WTC11 (cell line): Measurements from ENCODE around the gene HES4. TPM values are rescaled to one million over a fixed set of nuclear protein-coding genes. Genes with fewer than 3 reads are reported as not detected.
A peak's percentile ranks its signal among the peaks of the same experiment; 100 is the strongest.

Experiments
- ATAC-seq: fragments of 200-7000 bp; cut with Tn5 transposase; 2 replicates; pipeline ENCODE4 v1.10.0; 2021; ENCODE audit warnings: mild to moderate bottlenecking, moderate library complexity
- CTCF ChIA-PET: fragments of 300-600 bp; sonication (Branson Sonifier 250); formaldehyde crosslinking; loops from one replicate; lab custom pipeline; 2021; ENCODE audit warnings: antibody characterized with exemption; lab: Charles Lee
- POLR2A ChIA-PET: fragments of 350-600 bp; sonication (Branson Sonifier 250); formaldehyde crosslinking; loops from one replicate; lab custom pipeline; 2021; ENCODE audit warnings: antibody characterized with exemption; lab: Charles Lee
- DNase-seq: peaks from one replicate; pipeline ENCODE4 v3.0.0; 2021; ENCODE audit warnings: low spot score
- H3K27ac Mint-ChIP-seq: 2 replicates; pipeline ENCODE4 v1.8.0; 2021; ENCODE audit warnings: mixed read lengths
- H3K27me3 Mint-ChIP-seq: 2 replicates; pipeline ENCODE4 v1.8.0; 2021; ENCODE audit warnings: low read depth, mild to moderate bottlenecking, moderate library complexity, mixed read lengths
- H3K36me3 Mint-ChIP-seq: 2 replicates; pipeline ENCODE4 v1.8.0; 2021; ENCODE audit warnings: mixed read lengths
- H3K4me1 Mint-ChIP-seq: 2 replicates; pipeline ENCODE4 v1.8.0; 2022; ENCODE audit warnings: mixed read lengths
- H3K4me3 Mint-ChIP-seq: 2 replicates; pipeline ENCODE4 v1.8.0; 2021; ENCODE audit warnings: mild to moderate bottlenecking, moderate library complexity, mixed read lengths
- H3K9me3 Mint-ChIP-seq: 2 replicates; pipeline ENCODE4 v1.8.0; 2021; ENCODE audit warnings: mixed read lengths
- FOXJ3 ChIP-seq: sonication (generic); formaldehyde crosslinking; IDR thresholded peaks from 2 replicates; pipeline ENCODE4 v1.9.0; 2021; ENCODE audit warnings: missing genetic modification reagents, mild to moderate bottlenecking, borderline replicate concordance
- GRHL2 ChIP-seq: fragments of 250-450 bp; sonication (Bioruptor Pico); IDR thresholded peaks from 2 replicates; pipeline ENCODE4 v1.8.0; 2022; ENCODE audit warnings: mild to moderate bottlenecking, moderate library complexity; ENCODE audit not compliant: insufficient replicate concordance, severe bottlenecking
- JAZF1 ChIP-seq: fragments of 250-450 bp; sonication (Bioruptor Pico); IDR thresholded peaks from 2 replicates; pipeline ENCODE4 v1.9.0; 2021; ENCODE audit warnings: moderate library complexity, mild to moderate bottlenecking, inconsistent platforms
- MYBL2 ChIP-seq: sonication (generic); formaldehyde crosslinking; IDR thresholded peaks from 2 replicates; pipeline ENCODE4 v1.8.1; 2023; ENCODE audit warnings: mild to moderate bottlenecking, moderate library complexity, missing genetic modification reagents
- OVOL2 ChIP-seq: fragments of 250-450 bp; sonication (Bioruptor Pico); IDR thresholded peaks from 2 replicates; pipeline ENCODE4 v1.9.0; 2021; ENCODE audit warnings: mild to moderate bottlenecking, borderline replicate concordance
- PREB ChIP-seq: sonication (generic); formaldehyde crosslinking; IDR thresholded peaks from 2 replicates; pipeline ENCODE4 v1.8.1; 2022; ENCODE audit warnings: mild to moderate bottlenecking, missing genetic modification reagents, moderate library complexity, borderline replicate concordance
- RELA ChIP-seq: sonication (generic); formaldehyde crosslinking; IDR thresholded peaks from 2 replicates; pipeline ENCODE4 v1.8.1; 2022; ENCODE audit warnings: missing genetic modification reagents, mild to moderate bottlenecking, borderline replicate concordance
- SMAD3 ChIP-seq: sonication (generic); formaldehyde crosslinking; IDR thresholded peaks from 2 replicates; pipeline ENCODE4 v1.8.0; 2022; ENCODE audit warnings: missing genetic modification reagents, mild to moderate bottlenecking, borderline replicate concordance
- TCF7 ChIP-seq: sonication (generic); formaldehyde crosslinking; IDR thresholded peaks from 2 replicates; pipeline ENCODE4 v1.8.0; 2022; ENCODE audit warnings: mild to moderate bottlenecking, low read depth, missing genetic modification reagents, moderate library complexity
- TP53 ChIP-seq: sonication (generic); formaldehyde crosslinking; IDR thresholded peaks from 2 replicates; pipeline ENCODE4 v1.8.1; 2023; ENCODE audit warnings: mild to moderate bottlenecking, missing genetic modification reagents
- ZBTB21 ChIP-seq: sonication (generic); formaldehyde crosslinking; IDR thresholded peaks from 2 replicates; pipeline ENCODE4 v1.8.1; 2023; ENCODE audit warnings: mild to moderate bottlenecking, missing genetic modification reagents, borderline replicate concordance
- ZNF121 ChIP-seq: sonication (generic); formaldehyde crosslinking; IDR thresholded peaks from 2 replicates; pipeline ENCODE4 v1.8.0; 2023; ENCODE audit warnings: missing genetic modification reagents
- ZNF219 ChIP-seq: sonication (generic); formaldehyde crosslinking; IDR thresholded peaks from 2 replicates; pipeline ENCODE4 v1.8.0; 2023; ENCODE audit warnings: missing genetic modification reagents, mild to moderate bottlenecking, borderline replicate concordance
- total RNA-seq: library from RNA; stranded (reverse); gene quantifications from 3 replicates; pipeline ENCODE4 v1.2.3, GENCODE V29; 2021
- TF ChIP-seq, protein P1 (sequence below): sonication (generic); formaldehyde crosslinking; conservative IDR thresholded peaks from 2 replicates; pipeline ENCODE4 v1.8.1; 2023; ENCODE audit warnings: mild to moderate bottlenecking, low read depth, missing genetic modification reagents, moderate library complexity
- TF ChIP-seq, protein P2 (sequence below): sonication (generic); formaldehyde crosslinking; IDR thresholded peaks from 2 replicates; pipeline ENCODE4 v1.8.1; 2023; ENCODE audit warnings: mild to moderate bottlenecking, moderate library complexity, missing genetic modification reagents
- TF ChIP-seq, protein P3 (sequence below): fragments of 250-450 bp; sonication (Bioruptor Pico); IDR thresholded peaks from 2 replicates; pipeline ENCODE4 v1.9.0; 2021; ENCODE audit warnings: mild to moderate bottlenecking, borderline replicate concordance
- TF ChIP-seq, protein P4 (sequence below): sonication (generic); formaldehyde crosslinking; IDR thresholded peaks from 2 replicates; pipeline ENCODE4 v1.8.0; 2022; ENCODE audit warnings: mild to moderate bottlenecking, missing genetic modification reagents

Gene HES4
- total RNA-seq, 1 experiment from 2014 or later, result 4.5 TPM

DNA sequence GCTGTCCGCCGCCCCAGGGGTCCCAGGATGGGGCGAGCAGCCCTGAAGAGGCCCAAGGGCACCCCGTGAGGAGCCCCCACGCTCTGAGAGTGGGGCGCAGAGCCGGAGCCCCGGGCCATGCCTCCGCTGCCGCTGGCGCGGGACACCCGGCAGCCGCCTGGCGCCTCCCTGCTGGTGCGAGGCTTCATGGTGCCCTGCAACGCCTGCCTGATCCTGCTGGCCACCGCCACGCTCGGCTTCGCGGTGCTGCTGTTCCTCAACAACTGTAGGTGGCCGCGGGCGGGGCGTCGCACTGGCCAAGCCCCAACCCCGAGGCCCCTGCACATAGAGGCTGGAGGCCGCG lies 34.5 kb upstream of the HES4 start:
- DNase-seq (peak; percentile 45), ATAC-seq (no peak)
- H3K27ac Mint-ChIP-seq, result no peak overlapping the region
- CTCF ChIA-PET, result interaction anchor here (0.7 to 4.3 kb wide), 10 partner anchors 10 to 92 kb away, joined by 4 to 57 read pairs (median 12); partner anchors contain the start of genes AGRN, HES4 and NOC2L
- TF ChIP-seq, protein P1, sequence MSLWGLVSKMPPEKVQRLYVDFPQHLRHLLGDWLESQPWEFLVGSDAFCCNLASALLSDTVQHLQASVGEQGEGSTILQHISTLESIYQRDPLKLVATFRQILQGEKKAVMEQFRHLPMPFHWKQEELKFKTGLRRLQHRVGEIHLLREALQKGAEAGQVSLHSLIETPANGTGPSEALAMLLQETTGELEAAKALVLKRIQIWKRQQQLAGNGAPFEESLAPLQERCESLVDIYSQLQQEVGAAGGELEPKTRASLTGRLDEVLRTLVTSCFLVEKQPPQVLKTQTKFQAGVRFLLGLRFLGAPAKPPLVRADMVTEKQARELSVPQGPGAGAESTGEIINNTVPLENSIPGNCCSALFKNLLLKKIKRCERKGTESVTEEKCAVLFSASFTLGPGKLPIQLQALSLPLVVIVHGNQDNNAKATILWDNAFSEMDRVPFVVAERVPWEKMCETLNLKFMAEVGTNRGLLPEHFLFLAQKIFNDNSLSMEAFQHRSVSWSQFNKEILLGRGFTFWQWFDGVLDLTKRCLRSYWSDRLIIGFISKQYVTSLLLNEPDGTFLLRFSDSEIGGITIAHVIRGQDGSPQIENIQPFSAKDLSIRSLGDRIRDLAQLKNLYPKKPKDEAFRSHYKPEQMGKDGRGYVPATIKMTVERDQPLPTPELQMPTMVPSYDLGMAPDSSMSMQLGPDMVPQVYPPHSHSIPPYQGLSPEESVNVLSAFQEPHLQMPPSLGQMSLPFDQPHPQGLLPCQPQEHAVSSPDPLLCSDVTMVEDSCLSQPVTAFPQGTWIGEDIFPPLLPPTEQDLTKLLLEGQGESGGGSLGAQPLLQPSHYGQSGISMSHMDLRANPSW (CRISPR knock-in tag), result no peak
- no peak for TF ChIP-seq MYBL2 (CRISPR knock-in tag)
- TF ChIP-seq JAZF1 (CRISPR knock-in tag), result no peak
- TF ChIP-seq ZBTB21, result no peak
- TF ChIP-seq GRHL2, result no peak
- no peak for TF ChIP-seq ZNF121 (CRISPR knock-in tag)
- TF ChIP-seq OVOL2 (CRISPR knock-in tag), result no peak
- TF ChIP-seq TP53, result no peak
- TF ChIP-seq ZNF219 (CRISPR knock-in tag), result no peak
- TF ChIP-seq, protein P2, sequence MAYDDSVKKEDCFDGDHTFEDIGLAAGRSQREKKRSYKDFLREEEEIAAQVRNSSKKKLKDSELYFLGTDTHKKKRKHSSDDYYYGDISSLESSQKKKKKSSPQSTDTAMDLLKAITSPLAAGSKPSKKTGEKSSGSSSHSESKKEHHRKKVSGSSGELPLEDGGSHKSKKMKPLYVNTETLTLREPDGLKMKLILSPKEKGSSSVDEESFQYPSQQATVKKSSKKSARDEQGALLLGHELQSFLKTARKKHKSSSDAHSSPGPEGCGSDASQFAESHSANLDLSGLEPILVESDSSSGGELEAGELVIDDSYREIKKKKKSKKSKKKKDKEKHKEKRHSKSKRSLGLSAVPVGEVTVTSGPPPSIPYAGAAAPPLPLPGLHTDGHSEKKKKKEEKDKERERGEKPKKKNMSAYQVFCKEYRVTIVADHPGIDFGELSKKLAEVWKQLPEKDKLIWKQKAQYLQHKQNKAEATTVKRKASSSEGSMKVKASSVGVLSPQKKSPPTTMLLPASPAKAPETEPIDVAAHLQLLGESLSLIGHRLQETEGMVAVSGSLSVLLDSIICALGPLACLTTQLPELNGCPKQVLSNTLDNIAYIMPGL (CRISPR knock-in tag), result no peak
- TF ChIP-seq, protein P3, sequence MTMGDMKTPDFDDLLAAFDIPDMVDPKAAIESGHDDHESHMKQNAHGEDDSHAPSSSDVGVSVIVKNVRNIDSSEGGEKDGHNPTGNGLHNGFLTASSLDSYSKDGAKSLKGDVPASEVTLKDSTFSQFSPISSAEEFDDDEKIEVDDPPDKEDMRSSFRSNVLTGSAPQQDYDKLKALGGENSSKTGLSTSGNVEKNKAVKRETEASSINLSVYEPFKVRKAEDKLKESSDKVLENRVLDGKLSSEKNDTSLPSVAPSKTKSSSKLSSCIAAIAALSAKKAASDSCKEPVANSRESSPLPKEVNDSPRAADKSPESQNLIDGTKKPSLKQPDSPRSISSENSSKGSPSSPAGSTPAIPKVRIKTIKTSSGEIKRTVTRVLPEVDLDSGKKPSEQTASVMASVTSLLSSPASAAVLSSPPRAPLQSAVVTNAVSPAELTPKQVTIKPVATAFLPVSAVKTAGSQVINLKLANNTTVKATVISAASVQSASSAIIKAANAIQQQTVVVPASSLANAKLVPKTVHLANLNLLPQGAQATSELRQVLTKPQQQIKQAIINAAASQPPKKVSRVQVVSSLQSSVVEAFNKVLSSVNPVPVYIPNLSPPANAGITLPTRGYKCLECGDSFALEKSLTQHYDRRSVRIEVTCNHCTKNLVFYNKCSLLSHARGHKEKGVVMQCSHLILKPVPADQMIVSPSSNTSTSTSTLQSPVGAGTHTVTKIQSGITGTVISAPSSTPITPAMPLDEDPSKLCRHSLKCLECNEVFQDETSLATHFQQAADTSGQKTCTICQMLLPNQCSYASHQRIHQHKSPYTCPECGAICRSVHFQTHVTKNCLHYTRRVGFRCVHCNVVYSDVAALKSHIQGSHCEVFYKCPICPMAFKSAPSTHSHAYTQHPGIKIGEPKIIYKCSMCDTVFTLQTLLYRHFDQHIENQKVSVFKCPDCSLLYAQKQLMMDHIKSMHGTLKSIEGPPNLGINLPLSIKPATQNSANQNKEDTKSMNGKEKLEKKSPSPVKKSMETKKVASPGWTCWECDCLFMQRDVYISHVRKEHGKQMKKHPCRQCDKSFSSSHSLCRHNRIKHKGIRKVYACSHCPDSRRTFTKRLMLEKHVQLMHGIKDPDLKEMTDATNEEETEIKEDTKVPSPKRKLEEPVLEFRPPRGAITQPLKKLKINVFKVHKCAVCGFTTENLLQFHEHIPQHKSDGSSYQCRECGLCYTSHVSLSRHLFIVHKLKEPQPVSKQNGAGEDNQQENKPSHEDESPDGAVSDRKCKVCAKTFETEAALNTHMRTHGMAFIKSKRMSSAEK (CRISPR knock-in tag), result no peak
- no peak for TF ChIP-seq FOXJ3
- no peak for TF ChIP-seq PREB (CRISPR knock-in tag)
- no peak for TF ChIP-seq TCF7 (CRISPR knock-in tag)
- no peak for TF ChIP-seq RELA
- TF ChIP-seq SMAD3 (CRISPR knock-in tag), result no peak
- TF ChIP-seq, protein P4, sequence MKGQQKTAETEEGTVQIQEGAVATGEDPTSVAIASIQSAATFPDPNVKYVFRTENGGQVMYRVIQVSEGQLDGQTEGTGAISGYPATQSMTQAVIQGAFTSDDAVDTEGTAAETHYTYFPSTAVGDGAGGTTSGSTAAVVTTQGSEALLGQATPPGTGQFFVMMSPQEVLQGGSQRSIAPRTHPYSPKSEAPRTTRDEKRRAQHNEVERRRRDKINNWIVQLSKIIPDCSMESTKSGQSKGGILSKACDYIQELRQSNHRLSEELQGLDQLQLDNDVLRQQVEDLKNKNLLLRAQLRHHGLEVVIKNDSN (CRISPR knock-in tag), result no peak
- peaks cover 44% of the 10 kb centered on the region for H3K27me3 Mint-ChIP-seq
- H3K4me1 Mint-ChIP-seq, result peaks cover 10% of the 10 kb centered on the region
- peaks cover 5% of the 10 kb centered on the region; the same call in 1 of the 2 replicates for H3K36me3 Mint-ChIP-seq
- peak overlapping the region; percentile 67 for H3K4me3 Mint-ChIP-seq
- no peaks in the 10 kb centered on the region for H3K9me3 Mint-ChIP-seq
- POLR2A ChIA-PET, result interaction anchor here (1.5 to 1.6 kb wide), 2 partner anchors 10 to 82 kb away, joined by 3 to 4 read pairs; partner anchors contain the start of gene C1orf159
